Activated CD4-positive, alpha-beta T cell treated with anti-CD3 and anti-CD28 coated beads for 48 hours (primary cell): ENCODE results near the gene TATDN2.
"Not testable (repeated sequence)": the region's sequence is repeated elsewhere in the genome, so short reads cannot be mapped to it uniquely, and the experiment has no call there.

Experiments
- DNase-seq: peaks from one replicate; pipeline ENCODE4 v3.0.0-alpha.2; 2020

TATDN2 gene

GRCh38 chr3:10272476-10272875 is 24.2 kb downstream of the TATDN2 start:
- DNase-seq, result not testable (repeated sequence)

- no peak for DNase-seq
Measured at GRCh38 chr3:10272977-10273376, 24.7 kb downstream of the TATDN2 start.

DNA sequence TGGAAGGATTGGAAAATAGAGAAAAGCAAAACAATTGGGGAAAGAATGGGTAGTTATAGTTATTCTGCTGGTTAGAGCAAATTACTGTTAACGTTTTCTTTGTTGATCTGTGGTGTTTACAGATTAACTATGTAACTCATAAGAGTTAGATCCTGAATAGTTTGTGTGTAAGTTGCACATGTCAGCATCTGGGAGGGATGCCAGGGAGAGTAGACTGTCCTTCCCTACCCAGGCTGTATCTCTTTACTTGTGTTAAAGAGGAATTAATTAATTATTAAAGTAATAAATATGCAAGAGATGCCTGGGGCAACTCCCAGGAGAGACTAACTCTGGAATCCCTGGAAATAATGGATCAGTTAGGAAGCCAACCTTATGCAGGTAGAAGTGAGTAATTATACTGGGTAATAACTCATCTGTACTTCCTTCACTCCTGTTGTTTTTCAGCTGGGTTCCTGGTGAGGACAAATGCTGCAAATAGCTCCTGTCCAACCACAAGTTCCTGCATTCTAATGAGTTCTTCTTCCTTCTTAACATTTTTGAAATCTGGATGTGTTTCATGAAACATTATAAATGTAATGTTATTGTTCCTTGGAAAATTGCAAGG is 25.5 kb downstream of the TATDN2 start:
- DNase-seq, result no peak

GRCh38 chr3:10274601-10275000 is 26.3 kb downstream of the TATDN2 start:
- DNase-seq, result no peak

GRCh38 chr3:10277115-10277625 is 28.9 kb downstream of the TATDN2 start:
- DNase-seq, result no peak

DNA sequence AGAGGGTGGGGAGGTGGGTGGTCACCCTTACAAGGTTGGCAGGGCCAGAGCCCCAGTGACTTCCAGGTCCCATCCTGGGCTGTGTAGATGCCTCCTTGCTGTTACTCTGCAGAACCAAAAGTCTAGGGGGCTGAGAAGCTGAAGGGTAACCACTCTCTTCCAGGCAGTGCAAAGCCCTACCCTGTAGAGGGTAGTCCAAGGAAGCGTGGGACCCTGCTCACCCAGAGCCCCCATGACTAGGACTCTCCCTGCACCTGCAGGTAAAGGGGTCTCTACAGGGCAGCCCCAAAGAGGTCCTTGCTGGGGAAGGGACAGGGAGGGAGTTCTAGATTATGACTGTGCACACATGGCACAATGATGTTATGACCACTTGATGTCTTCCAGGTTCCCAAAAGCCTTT is 30.2 kb downstream of the TATDN2 start:
- DNase-seq, result no peak

GRCh38 chr3:10279384-10280176 is 31.3 kb downstream of the TATDN2 start:
- DNase-seq, result no peak

DNA sequence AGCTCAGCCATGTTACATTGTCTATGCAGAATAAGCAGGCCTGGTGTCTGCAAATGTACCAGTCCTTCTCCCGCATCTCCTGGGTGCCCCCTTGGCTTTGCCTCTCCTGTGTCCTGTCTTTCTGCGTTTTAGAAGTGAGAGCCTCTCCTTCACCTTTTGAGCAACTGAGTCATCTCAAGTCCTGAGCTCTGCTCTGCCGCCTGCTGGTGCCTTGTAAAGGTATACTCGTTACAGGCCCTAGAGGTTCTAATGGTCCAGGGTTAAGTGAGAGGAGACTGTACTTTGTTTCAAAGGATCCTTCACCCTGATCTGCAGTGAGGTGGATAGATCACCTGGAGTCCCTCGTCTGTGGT is 31.9 kb downstream of the TATDN2 start:
- DNase-seq, result peak; percentile 30

DNA sequence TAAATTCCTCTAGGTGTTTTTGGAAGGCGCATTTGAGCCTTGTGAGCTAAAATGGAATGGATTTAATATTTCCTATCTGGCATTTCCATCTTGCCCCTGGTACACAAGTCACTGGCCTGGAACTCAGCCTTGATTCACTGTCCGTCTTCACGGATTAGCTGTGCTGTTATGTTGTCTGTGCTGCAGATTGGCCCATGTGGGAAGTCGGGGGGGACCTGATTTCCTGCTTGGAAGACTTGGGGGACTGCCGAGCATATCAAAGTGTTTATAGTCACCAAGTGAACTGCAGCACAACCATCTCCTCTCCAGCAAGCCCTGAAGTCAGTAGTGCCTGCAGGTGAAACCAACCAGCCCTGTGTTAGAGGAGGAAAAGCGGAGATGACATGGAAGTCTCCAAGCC is 32.3 kb downstream of the TATDN2 start:
- DNase-seq, result no peak

- DNase-seq, result no peak
Measured at GRCh38 chr3:10281951-10282350, 33.7 kb downstream of the TATDN2 start.

DNA sequence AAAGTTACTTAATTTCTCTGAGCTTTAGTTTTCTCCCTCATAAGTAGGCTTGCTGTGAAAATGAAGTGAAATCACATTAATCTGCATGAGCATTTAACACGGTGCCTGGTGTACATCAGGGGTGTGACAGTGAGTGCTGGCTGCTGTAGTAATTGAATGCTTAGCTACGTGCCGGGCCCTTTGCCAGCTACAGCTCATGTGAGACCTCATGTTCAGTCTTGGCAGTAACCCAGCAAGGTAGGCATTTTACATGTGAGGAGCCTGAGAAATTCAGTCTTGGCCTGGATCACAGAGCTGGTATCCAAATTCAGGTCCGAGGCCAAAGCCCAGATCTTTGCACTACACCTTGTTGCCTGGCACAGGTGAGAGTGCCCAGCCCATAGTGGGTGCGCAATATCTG is 35.4 kb downstream of the TATDN2 start:
- no peak for DNase-seq

DNA sequence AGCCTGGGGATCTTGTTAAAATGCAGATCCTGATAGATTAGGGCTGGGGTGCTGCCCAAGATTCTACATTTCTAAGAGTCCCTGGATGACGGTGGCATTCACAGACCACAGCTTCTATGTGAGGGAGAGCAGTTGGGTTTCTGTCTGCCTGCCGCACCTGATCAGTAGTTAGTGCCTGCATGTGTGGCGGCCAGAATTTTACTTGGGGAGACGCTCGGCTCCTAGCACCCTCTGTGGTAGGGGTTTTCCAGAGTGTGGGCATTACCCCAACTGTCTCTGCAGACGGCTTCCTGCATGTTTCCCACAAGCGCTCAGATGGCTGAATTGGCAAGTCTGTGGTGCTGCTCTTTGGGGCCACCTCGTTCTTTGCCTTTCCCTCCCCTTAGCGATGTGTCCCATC is 36.2 kb downstream of the TATDN2 start:
- DNase-seq, result peak; percentile 31

- DNase-seq, result no peak
Measured at GRCh38 chr3:10285272-10286132, 37.2 kb downstream of the TATDN2 start.

GRCh38 chr3:10286133-10286524 is 37.9 kb downstream of the TATDN2 start:
- DNase-seq, result no peak

GRCh38 chr3:10286596-10287295 is 38.5 kb downstream of the TATDN2 start:
- DNase-seq, result no peak

DNA sequence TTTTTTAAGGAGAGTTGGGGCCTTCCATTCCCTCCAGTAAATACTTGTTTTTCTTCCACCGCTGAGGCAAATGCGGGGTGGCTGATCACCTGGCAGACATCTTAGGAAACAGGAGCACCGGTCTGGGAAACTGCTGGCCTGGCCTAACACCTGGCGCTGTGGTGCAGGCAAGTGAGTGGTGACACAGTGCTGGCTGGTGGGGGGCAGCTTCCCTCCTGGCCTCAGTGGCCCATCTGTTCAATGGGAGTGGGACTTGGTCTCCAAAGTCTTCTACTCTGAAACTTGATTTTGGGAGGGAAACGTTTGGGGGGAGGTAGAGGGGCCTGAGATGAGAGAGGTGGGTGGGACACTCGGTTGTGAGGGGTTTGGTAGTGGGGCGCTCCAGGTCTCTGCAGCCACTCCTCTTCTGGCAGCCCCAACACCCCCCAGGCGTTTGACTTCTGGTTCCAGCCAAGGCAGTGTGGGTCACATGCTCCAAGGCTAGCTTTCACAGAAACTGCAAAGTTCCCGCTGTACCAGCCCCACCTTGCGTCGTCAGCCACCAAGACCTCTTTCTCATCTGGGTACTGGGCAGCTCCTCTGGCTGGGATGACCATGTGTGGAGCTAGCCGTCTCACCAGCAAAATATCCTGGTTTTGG is 39.8 kb downstream of the TATDN2 start:
- no peak for DNase-seq

GRCh38 chr3:10288575-10288960 is 40.3 kb downstream of the TATDN2 start:
- no peak for DNase-seq

- no peak for DNase-seq
Measured at GRCh38 chr3:10289077-10289476, 40.8 kb downstream of the TATDN2 start.

DNA sequence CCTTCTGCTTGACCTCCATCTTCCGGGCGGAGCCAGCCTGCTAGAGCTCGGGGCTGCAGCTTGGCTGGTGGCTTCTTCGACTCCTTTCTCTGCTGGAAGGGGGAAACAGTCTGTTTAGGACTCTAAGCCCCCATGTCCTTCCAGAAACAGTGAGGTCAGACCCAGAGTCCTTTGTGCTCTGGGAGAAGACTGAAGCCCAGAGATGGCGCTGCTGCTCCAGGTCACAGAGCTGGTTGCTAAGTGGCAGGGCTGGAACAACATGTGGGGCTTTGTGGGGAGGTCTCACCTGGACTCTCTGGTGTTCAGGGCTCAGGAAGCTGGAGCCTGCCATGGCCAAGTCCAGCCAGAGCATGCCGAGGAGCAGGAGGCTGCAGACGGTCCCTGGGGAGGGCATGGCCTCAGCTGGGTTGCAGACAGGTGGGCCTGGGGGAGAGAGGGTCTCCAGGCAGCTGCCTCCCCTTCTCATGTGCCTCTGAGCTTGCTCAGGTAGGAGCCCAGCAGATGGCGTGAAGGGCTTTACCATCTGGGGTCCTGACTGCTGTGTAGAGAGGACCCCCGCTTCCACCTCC is 41.6 kb downstream of the TATDN2 start:
- DNase-seq, result no peak

GRCh38 chr3:10290481-10291176 is 42.4 kb downstream of the TATDN2 start:
- no peak for DNase-seq

- no peak for DNase-seq
Measured at GRCh38 chr3:10291641-10292040, 43.4 kb downstream of the TATDN2 start.
